Cardiac fibroblast (primary cell): ENCODE results near the gene RAB21.

Source experiments
- DNase-seq, 2 donors: peaks; one replicate each; pipeline versions ENCODE4 v3.0.0 to v3.0.0-alpha.2; 2010; ENCODE audit warnings: low read depth in 2 of 2
- H3K4me3 ChIP-seq, 2 donors: replicated peaks in 1 of 2; 1 replicate in 1 of 2; 2 replicates in 1 of 2; pipeline ENCODE4 v1.5.1; 2011; ENCODE audit warnings: low read depth in 2 of 2, low read length in 2 of 2, mild to moderate bottlenecking in 2 of 2, moderate library complexity in 1 of 2
- CTCF ChIP-seq: IDR thresholded peaks from one replicate; pipeline ENCODE4 v1.5.1; 2011; ENCODE audit warnings: low read depth, mild to moderate bottlenecking, low read length, inconsistent platforms

Gene RAB21

GRCh38 chr12:71721783-71722505 is 32.7 kb upstream of the RAB21 start:
- H3K4me3 ChIP-seq: no peak overlapping the region
- no peak for TF ChIP-seq CTCF
- peak in 1 of 2 donors; percentile 20 for DNase-seq

- DNase-seq: peak in 1 of 2 donors; percentile 9
- no peak for TF ChIP-seq CTCF
- no peak overlapping the region for H3K4me3 ChIP-seq
Observed at GRCh38 chr12:71725011-71725410, 29.7 kb upstream of the RAB21 start.

GRCh38 chr12:71726548-71726947 is 28.1 kb upstream of the RAB21 start:
- no peak for TF ChIP-seq CTCF
- H3K4me3 ChIP-seq: no peak overlapping the region
- no peak for DNase-seq

- no peak for TF ChIP-seq CTCF
- no peak for DNase-seq
- H3K4me3 ChIP-seq: no peak overlapping the region
Observed at GRCh38 chr12:71727958-71728357, 26.7 kb upstream of the RAB21 start.

GRCh38 chr12:71730936-71731335 is 23.7 kb upstream of the RAB21 start:
- no peak overlapping the region for H3K4me3 ChIP-seq
- no peak for TF ChIP-seq CTCF
- peak in 1 of 2 donors; percentile 18 for DNase-seq

GRCh38 chr12:71731439-71732356 is 23.0 kb upstream of the RAB21 start:
- H3K4me3 ChIP-seq: no peak overlapping the region
- no peak for TF ChIP-seq CTCF
- peak; percentile 36 to 71 for DNase-seq
